GM12878 (cell line): ENCODE data around the gene ADAMTS17. TPM values are rescaled to one million over a fixed set of nuclear protein-coding genes. Genes with fewer than 3 reads are reported as not detected.

Experiments used
- ATAC-seq: fragments of 200-7000 bp; cut with Tn5 transposase; 3 replicates; pipeline ENCODE4 v1.9.1; 2020; ENCODE audit warnings: mild to moderate bottlenecking, moderate library complexity
- BruUV-seq: library from RNA; stranded (reverse); fragments of 400-500 nt; replicated peaks from 2 replicates; lab custom pipeline; 2021; lab: Mats Ljungman, UMichigan
- CTCF ChIA-PET: fragments of 300-600 bp; sonication (Branson Sonifier 250); formaldehyde crosslinking; extraction: SDS; loops from one replicate; lab custom pipeline; 2021; ENCODE audit warnings: inconsistent platforms; lab: Yijun Ruan, JAX
- POLR2A ChIA-PET: fragments of 350-600 bp; formaldehyde crosslinking; extraction: SDS; loops from one replicate; lab custom pipeline; 2021; ENCODE audit warnings: inconsistent platforms; lab: Charles Lee
- RAD21 ChIA-PET: fragments of 300-600 bp; sonication (Branson Sonifier 250); formaldehyde crosslinking; loops from one replicate; lab custom pipeline; 2023; ENCODE audit warnings: antibody characterized with exemption; ENCODE audit not compliant: unreplicated experiment; lab: Charles Lee
- SMC1A ChIA-PET: fragments of 300-600 bp; sonication (Branson Sonifier 250); formaldehyde crosslinking; loops from one replicate; lab custom pipeline; 2023; ENCODE audit not compliant: unreplicated experiment, uncharacterized antibody; lab: Charles Lee
- DNase-seq: peaks from one replicate; pipeline ENCODE4 v3.0.0-alpha.2; 2011; ENCODE audit warnings: low read depth, low spot score
- FAIRE-seq: peaks from 3 replicates; lab custom pipeline; 2011; peaks lifted over from hg19 to GRCh38; lab: Jason Lieb, UNC
- H2AFZ ChIP-seq: 2 replicates; pipeline ENCODE4 v1.6.0; 2011; ENCODE audit warnings: low read depth, low read length, control low read depth; ENCODE audit not compliant: control insufficient read depth
- H3K27ac ChIP-seq: 2 replicates; pipeline ENCODE4 v1.5.1; 2011; ENCODE audit warnings: control low read depth; ENCODE audit not compliant: control insufficient read depth, insufficient read depth
- H3K27me3 ChIP-seq, 2 experiments: replicated peaks in 1 of 2; 2 replicates each; pipeline versions ENCODE4 v1.6.0 to v1.6.1; 2011; ENCODE audit warnings: low read length in 1 of 2; ENCODE audit not compliant: control insufficient read depth in 2 of 2, insufficient read depth in 2 of 2
- H3K36me3 ChIP-seq, 2 experiments: 2 replicates each; pipeline ENCODE4 v1.5.1; 2011; ENCODE audit warnings: low read length in 1 of 2; ENCODE audit not compliant: control insufficient read depth in 2 of 2, insufficient read depth in 2 of 2
- H3K4me1 ChIP-seq: 2 replicates; pipeline ENCODE4 v1.6.1; 2011; ENCODE audit warnings: mild to moderate bottlenecking, low read length, moderate library complexity, mixed read lengths; ENCODE audit not compliant: control insufficient read depth, insufficient read depth
- H3K4me2 ChIP-seq: 2 replicates; pipeline ENCODE4 v1.6.0; 2011; ENCODE audit warnings: control low read depth; ENCODE audit not compliant: control insufficient read depth, insufficient read depth
- H3K4me3 ChIP-seq: fragments of 200-600 bp; sonication (generic); 2 replicates; pipeline ENCODE4 v1.5.1; 2016
- H3K79me2 ChIP-seq: 2 replicates; pipeline ENCODE4 v1.6.0; 2011; ENCODE audit warnings: low read length; ENCODE audit not compliant: control insufficient read depth, insufficient read depth
- H3K9ac ChIP-seq: 2 replicates; pipeline ENCODE4 v1.8.0; 2011; ENCODE audit warnings: low read length, control low read depth, mixed read lengths; ENCODE audit not compliant: control insufficient read depth, insufficient read depth
- H3K9me3 ChIP-seq: replicated peaks from 3 replicates; pipeline ENCODE4 v1.5.1; 2011; ENCODE audit warnings: mild to moderate bottlenecking, low read length; ENCODE audit not compliant: control insufficient read depth, insufficient read depth
- H4K20me1 ChIP-seq: 2 replicates; pipeline ENCODE4 v1.6.0; 2011; ENCODE audit not compliant: control insufficient read depth, insufficient read depth
- ATF3 ChIP-seq: IDR thresholded peaks from 2 replicates; pipeline ENCODE4 v1.6.1; 2011; ENCODE audit warnings: low read depth, mild to moderate bottlenecking, low read length, moderate library complexity, borderline replicate concordance; ENCODE audit errors: extremely low read depth
- BHLHE40 ChIP-seq, 2 experiments: fragments of 450-650 bp in 1 of 2; IDR thresholded peaks; 2 replicates each; pipeline ENCODE4 v1.6.1; 2011 to 2017; ENCODE audit warnings: low read depth in 2 of 2, borderline replicate concordance in 1 of 2, improper control_type of control experiment in 1 of 2, low read length in 1 of 2, mild to moderate bottlenecking in 1 of 2
- CBX3 ChIP-seq: fragments of 200-600 bp; sonication (generic); IDR thresholded peaks from 2 replicates; pipeline ENCODE4 v1.6.1; 2016; ENCODE audit warnings: low read depth, borderline replicate concordance
- CEBPB ChIP-seq, 2 experiments: fragments of 150-350 bp in 1 of 2; IDR thresholded peaks; 2 replicates each; pipeline ENCODE4 v1.6.1; 2012 to 2014; ENCODE audit warnings: low read depth in 2 of 2, low read length in 2 of 2, borderline replicate concordance in 1 of 2, inconsistent platforms in 1 of 2
- POLR2AphosphoS2 ChIP-seq: IDR thresholded peaks from 2 replicates; pipeline ENCODE4 v1.6.1; 2011; ENCODE audit warnings: low read depth, mild to moderate bottlenecking, low read length, improper control_type of control experiment, moderate library complexity
- POLR2AphosphoS5 ChIP-seq: IDR thresholded peaks from 2 replicates; pipeline ENCODE4 v1.6.1; 2011; ENCODE audit warnings: mild to moderate bottlenecking, low read length, inconsistent platforms
- RAD21 ChIP-seq: IDR thresholded peaks from 2 replicates; pipeline ENCODE4 v1.6.1; 2011; ENCODE audit warnings: mild to moderate bottlenecking, low read depth, low read length, moderate library complexity; ENCODE audit not compliant: insufficient read depth
- SUPT20H ChIP-seq: IDR thresholded peaks from 2 replicates; pipeline ENCODE4 v1.6.1; 2011; ENCODE audit warnings: low read depth, mild to moderate bottlenecking, low read length, moderate library complexity, borderline replicate concordance; ENCODE audit not compliant: control insufficient read depth
- SUZ12 ChIP-seq: fragments of 200-600 bp; sonication (generic); IDR thresholded peaks from one replicate; pipeline ENCODE4 v1.6.1; 2018; ENCODE audit warnings: antibody characterized with exemption, mild to moderate bottlenecking; ENCODE audit not compliant: unreplicated experiment
- WGBS: methylation state at CpG from one replicate; pipeline ENCODE4 v1.1.6; 2016; ENCODE audit warnings: low lambda C conversion rate; ENCODE audit not compliant: insufficient replicate concordance, insufficient coverage; ENCODE audit errors: missing lambda C conversion rate; 5-methylcytosine and 5-hydroxymethylcytosine counted together
- in situ Hi-C: fragments of 300-500 bp; cut with MboI; formaldehyde crosslinking; loops from 9 replicates; pipeline ENCODE4 v1.14.3; 2018; ENCODE audit warnings: mixed read lengths
- intact Hi-C: fragments of 100-400 bp; cut with micrococcal nuclease; formaldehyde crosslinking; loops from one replicate; pipeline ENCODE4 v1.14.2; 2022; ENCODE audit not compliant: unreplicated experiment
- polyA plus RNA-seq, 11 experiments: library from polyadenylated mRNA; depleted of rRNA in 4 of 11; unstranded in 6 of 11; stranded (reverse) in 5 of 11; fragments of >200 nt; fragmentation: Nextera tagmentation in 4 of 11; fragmentation: Illumina TruSeq in 1 of 11; extraction: Ambion mirVana in 4 of 11; extraction: Trizol in 1 of 11; gene quantifications; 1 replicate in 1 of 11; 2 replicates in 10 of 11; pipeline versions ENCODE4 v1.2.1 to v1.2.3, GENCODE V29; 2011 to 2016; ENCODE audit warnings: inconsistent platforms in 2 of 11, missing spikeins in 2 of 11, low read depth in 1 of 11
- total RNA-seq, 4 experiments: library from RNA; depleted of rRNA in 3 of 4; stranded (reverse); fragments of >200 nt in 3 of 4; fragmentation: Illumina TruSeq in 1 of 4; extraction: Trizol in 1 of 4; gene quantifications; 2 replicates each; pipeline versions ENCODE4 v1.2.1 to v1.2.3, GENCODE V29; 2013 to 2021

ADAMTS17 gene
- total and polyA plus RNA-seq, 10 of the 15 experiments (the other 5 are each of a cell fraction or from before 2014, with no cell fraction given) = 0.04 to 0.50 (median 0.10) TPM; not detected in 4

GRCh38 chr15:100337096-100338044 is 4.4 kb downstream of the ADAMTS17 start (continued):
- TF ChIP-seq RAD21 (no peak), SUPT20H (no peak), CBX3 (no peak), ATF3 (no peak)

- Histone ChIP-seq H4K20me1 (no peaks in the 10 kb centered on the region), H3K27me3 (no peaks in the 10 kb centered on the region; a peak in 1 of 4 replicates), H3K4me1 (no peaks in the 10 kb centered on the region), H3K36me3 (no peaks in the 10 kb centered on the region), H3K4me2 (no peak overlapping the region), H3K4me3 (no peak overlapping the region), H2AFZ (no peak overlapping the region), H3K27ac (no peak overlapping the region), H3K9ac (no peak overlapping the region), H3K79me2 (no peaks in the 10 kb centered on the region), H3K9me3 (no peaks in the 10 kb centered on the region; the same call in 2 of the 3 replicates)
- ChIA-PET CTCF (no interaction called here), SMC1A (interaction anchor here (0.7 kb wide), 1 partner anchor 1396 kb away, joined by 3 read pairs; no protein-coding TSS in a partner anchor), POLR2A (no interaction called here), RAD21 (no interaction called here)
- no peak for DNase-seq
- BruUV-seq = no TSS peak
- no peak for TF ChIP-seq POLR2AphosphoS2
- TF ChIP-seq CEBPB (IDR thresholded peaks at IDR 0.05; ENCODE audit: borderline replicate concordance in 1 of 2, low read depth in 2 of 2, low read length in 2 of 2) = no peak
- no peak for TF ChIP-seq BHLHE40 (IDR thresholded peaks at IDR 0.05; ENCODE audit: borderline replicate concordance in 1 of 2, low read depth in 2 of 2, low read length in 1 of 2)
- TF ChIP-seq SUZ12 = no peak
- no peak for TF ChIP-seq POLR2AphosphoS5
- FAIRE-seq = no peak
- ATAC-seq = no peak
- 30% methylated on average over 6 of the region's 6 CpGs for WGBS
- in situ Hi-C loops (no loop called here), intact Hi-C loops (no loop called here)
Observed at GRCh38 chr15:100336061-100336460, 5.7 kb downstream of the ADAMTS17 start.
